Caco-2 (cell line): ENCODE data around the gene NCKAP5. TPM values are rescaled to one million over a fixed set of nuclear protein-coding genes. Genes with fewer than 3 reads are reported as not detected.

Experiments used
- BruUV-seq: library from RNA; stranded (reverse); fragments of 400-500 nt; replicated peaks from 2 replicates; lab custom pipeline; 2021; lab: Mats Ljungman, UMichigan
- CTCF ChIA-PET: fragments of 300-600 bp; sonication (Branson Sonifier 250); formaldehyde crosslinking; loops from one replicate; lab custom pipeline; 2022; ENCODE audit warnings: antibody characterized with exemption; lab: Charles Lee
- POLR2A ChIA-PET: fragments of 300-600 bp; sonication (Branson Sonifier 250); formaldehyde crosslinking; loops from one replicate; lab custom pipeline; 2022; ENCODE audit warnings: antibody characterized with exemption; lab: Charles Lee
- DNase-seq, 2 experiments: peaks; one replicate each; pipeline versions ENCODE4 v3.0.0 to v3.0.0-alpha.2; 2020 to 2022
- H3K27me3 ChIP-seq: replicated peaks from 2 replicates; pipeline ENCODE4 v1.6.0; 2011; ENCODE audit warnings: low read length; ENCODE audit not compliant: control insufficient read depth, insufficient read depth
- H3K36me3 ChIP-seq: 2 replicates; pipeline ENCODE4 v1.5.1; 2011; ENCODE audit warnings: low read length; ENCODE audit not compliant: control insufficient read depth, insufficient read depth
- H3K4me1 ChIP-seq: fragments of 250-450 bp; sonication (Bioruptor Pico); 2 replicates; pipeline ENCODE4 v1.5.1; 2020; ENCODE audit warnings: mild to moderate bottlenecking
- H3K4me3 ChIP-seq: 2 replicates; pipeline ENCODE4 v1.5.1; 2011; ENCODE audit warnings: low read depth, mild to moderate bottlenecking, control low read depth, low read length
- H3K9me3 ChIP-seq: fragments of 250-450 bp; sonication (Bioruptor Pico); 2 replicates; pipeline ENCODE4 v1.5.1; 2020; ENCODE audit warnings: mild to moderate bottlenecking, moderate library complexity
- H3K27ac Mint-ChIP-seq: one replicate; pipeline ENCODE4 v1.8.0; 2022; ENCODE audit warnings: mixed read lengths; ENCODE audit not compliant: unreplicated experiment
- H3K27me3 Mint-ChIP-seq: one replicate; pipeline ENCODE4 v1.8.0; 2022; ENCODE audit warnings: mixed read lengths; ENCODE audit not compliant: insufficient read depth, unreplicated experiment
- H3K36me3 Mint-ChIP-seq: one replicate; pipeline ENCODE4 v1.8.0; 2022; ENCODE audit warnings: mild to moderate bottlenecking, mixed read lengths; ENCODE audit not compliant: insufficient read depth, unreplicated experiment
- H3K4me1 Mint-ChIP-seq: one replicate; pipeline ENCODE4 v1.8.0; 2022; ENCODE audit warnings: low read depth, mixed read lengths; ENCODE audit not compliant: unreplicated experiment
- H3K4me3 Mint-ChIP-seq: one replicate; pipeline ENCODE4 v1.8.0; 2022; ENCODE audit warnings: mild to moderate bottlenecking, moderate library complexity, mixed read lengths; ENCODE audit not compliant: unreplicated experiment
- H3K9me3 Mint-ChIP-seq: one replicate; pipeline ENCODE4 v1.8.0; 2022; ENCODE audit warnings: mixed read lengths; ENCODE audit not compliant: unreplicated experiment
- intact Hi-C: fragments of 100-400 bp; cut with micrococcal nuclease; formaldehyde crosslinking; loops from one replicate; pipeline ENCODE4 v1.10.0; 2022; ENCODE audit not compliant: unreplicated experiment
- total RNA-seq: library from RNA; stranded (reverse); gene quantifications from 2 replicates; pipeline ENCODE4 v1.2.3, GENCODE V29; 2022
- TF ChIP-seq, protein P1 (sequence below), 2 experiments: fragments of 200-600 bp in 1 of 2; IDR thresholded peaks; 1 replicate in 1 of 2; 2 replicates in 1 of 2; pipeline versions ENCODE4 v1.5.1 to v1.8.0; 2011 to 2022; ENCODE audit warnings: antibody characterized with exemption in 1 of 2, control low read depth in 1 of 2, inconsistent platforms in 1 of 2, low read depth in 1 of 2, low read length in 1 of 2, mild to moderate bottlenecking in 1 of 2, moderate library complexity in 1 of 2; ENCODE audit not compliant: insufficient read depth in 1 of 2, severe bottlenecking in 1 of 2, unreplicated experiment in 1 of 2

The NCKAP5 gene
- total RNA-seq, 1 experiment from 2014 or later: 3.8 TPM

DNA sequence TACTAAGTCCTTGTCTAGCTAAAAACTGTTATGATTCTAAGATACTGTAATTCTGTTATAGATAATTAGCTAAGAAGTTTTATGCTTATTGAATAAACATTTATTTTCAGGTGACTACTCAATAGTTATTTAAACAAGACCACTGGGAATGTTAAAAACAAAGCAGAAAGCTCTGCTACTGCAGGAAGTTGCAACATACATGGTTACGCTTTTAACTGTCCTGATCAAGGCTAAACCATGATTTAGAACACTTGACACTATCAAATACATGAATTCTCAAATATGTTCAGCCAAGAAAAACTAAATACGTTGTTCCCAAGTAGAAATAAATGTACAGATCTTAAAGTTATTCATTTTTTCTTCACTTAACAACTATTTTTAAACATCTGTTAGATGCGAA is 263.9 kb downstream of the NCKAP5 start:
- Mint-ChIP-seq H3K4me3 (no peak overlapping the region), H3K4me1 (no peaks in the 10 kb centered on the region), H3K9me3 (no peaks in the 10 kb centered on the region), H3K27ac (no peak overlapping the region), H3K36me3 (no peaks in the 10 kb centered on the region), H3K27me3 (no peaks in the 10 kb centered on the region)
- Histone ChIP-seq H3K27me3 (no peaks in the 10 kb centered on the region), H3K4me3 (no peak overlapping the region), H3K4me1 (no peaks in the 10 kb centered on the region), H3K36me3 (no peaks in the 10 kb centered on the region), H3K9me3 (no peaks in the 10 kb centered on the region)
- no TSS peak for BruUV-seq
- no peak for DNase-seq
- ChIA-PET CTCF (interaction anchor here (0.6 kb wide), 1 partner anchor 1797 kb away, joined by 4 read pairs; no protein-coding TSS in a partner anchor), POLR2A (no interaction called here)
- intact Hi-C loops: no loop called here
- TF ChIP-seq, protein P1, sequence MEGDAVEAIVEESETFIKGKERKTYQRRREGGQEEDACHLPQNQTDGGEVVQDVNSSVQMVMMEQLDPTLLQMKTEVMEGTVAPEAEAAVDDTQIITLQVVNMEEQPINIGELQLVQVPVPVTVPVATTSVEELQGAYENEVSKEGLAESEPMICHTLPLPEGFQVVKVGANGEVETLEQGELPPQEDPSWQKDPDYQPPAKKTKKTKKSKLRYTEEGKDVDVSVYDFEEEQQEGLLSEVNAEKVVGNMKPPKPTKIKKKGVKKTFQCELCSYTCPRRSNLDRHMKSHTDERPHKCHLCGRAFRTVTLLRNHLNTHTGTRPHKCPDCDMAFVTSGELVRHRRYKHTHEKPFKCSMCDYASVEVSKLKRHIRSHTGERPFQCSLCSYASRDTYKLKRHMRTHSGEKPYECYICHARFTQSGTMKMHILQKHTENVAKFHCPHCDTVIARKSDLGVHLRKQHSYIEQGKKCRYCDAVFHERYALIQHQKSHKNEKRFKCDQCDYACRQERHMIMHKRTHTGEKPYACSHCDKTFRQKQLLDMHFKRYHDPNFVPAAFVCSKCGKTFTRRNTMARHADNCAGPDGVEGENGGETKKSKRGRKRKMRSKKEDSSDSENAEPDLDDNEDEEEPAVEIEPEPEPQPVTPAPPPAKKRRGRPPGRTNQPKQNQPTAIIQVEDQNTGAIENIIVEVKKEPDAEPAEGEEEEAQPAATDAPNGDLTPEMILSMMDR (IDR thresholded peaks at IDR 0.05; ENCODE audit: insufficient read depth in 1 of 2, low read depth in 1 of 2, low read length in 1 of 2, severe bottlenecking in 1 of 2, unreplicated experiment in 1 of 2): no peak

DNA sequence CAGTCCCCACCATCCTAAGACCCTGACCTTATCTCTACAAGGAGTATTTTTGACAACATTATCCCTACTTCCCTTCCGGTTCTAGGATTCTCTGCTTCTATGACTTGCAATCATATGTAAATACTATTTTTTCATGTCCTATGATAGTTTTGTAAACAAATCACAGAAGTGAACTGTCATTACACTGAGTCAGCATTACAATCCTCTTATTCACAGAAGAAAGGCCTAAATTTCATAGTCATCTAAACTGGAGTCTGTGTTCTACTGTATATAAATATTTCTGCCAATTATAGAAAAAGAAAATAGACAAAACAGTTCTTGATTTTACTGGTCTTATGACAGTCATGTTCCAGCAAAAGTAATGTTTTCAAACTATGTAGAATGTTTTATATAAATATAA is 265.1 kb downstream of the NCKAP5 start:
- H3K36me3 Mint-ChIP-seq: no peaks in the 10 kb centered on the region
- no peaks in the 10 kb centered on the region for H3K9me3 Mint-ChIP-seq
- no peak overlapping the region for H3K27ac Mint-ChIP-seq
- no peak overlapping the region for H3K4me3 Mint-ChIP-seq
- TF ChIP-seq, protein P1 (IDR thresholded peaks at IDR 0.05; ENCODE audit: insufficient read depth in 1 of 2, low read depth in 1 of 2, low read length in 1 of 2, severe bottlenecking in 1 of 2, unreplicated experiment in 1 of 2): no peak
- Histone ChIP-seq H3K36me3 (no peaks in the 10 kb centered on the region), H3K4me3 (no peak overlapping the region), H3K4me1 (no peaks in the 10 kb centered on the region), H3K27me3 (no peaks in the 10 kb centered on the region), H3K9me3 (no peaks in the 10 kb centered on the region)
- intact Hi-C loops: no loop called here
- no peaks in the 10 kb centered on the region for H3K4me1 Mint-ChIP-seq
- POLR2A ChIA-PET: no interaction called here
- BruUV-seq: no TSS peak
- CTCF ChIA-PET: no interaction called here
- no peaks in the 10 kb centered on the region for H3K27me3 Mint-ChIP-seq
- DNase-seq: no peak

DNA sequence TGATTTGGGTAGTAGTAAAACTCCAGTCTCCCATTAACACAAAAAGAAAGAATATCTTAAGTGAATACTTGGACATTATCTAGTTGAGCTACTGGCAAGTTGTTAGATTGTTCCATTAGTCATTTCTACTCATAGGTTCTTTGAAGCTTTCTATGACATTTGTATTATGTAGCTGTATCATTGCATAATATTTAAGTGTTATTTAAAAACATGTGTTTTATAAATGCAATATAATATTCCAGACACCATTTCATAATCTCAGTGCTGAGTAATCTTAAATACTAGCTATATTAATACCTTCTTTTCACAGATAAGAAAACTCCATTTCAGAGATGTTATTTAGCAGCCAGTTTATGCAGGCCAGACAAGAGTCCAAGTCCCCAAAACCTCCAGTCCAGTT is 271.9 kb downstream of the NCKAP5 start:
- Mint-ChIP-seq H3K36me3 (no peaks in the 10 kb centered on the region), H3K27ac (no peak overlapping the region), H3K27me3 (no peaks in the 10 kb centered on the region), H3K9me3 (no peaks in the 10 kb centered on the region), H3K4me3 (no peak overlapping the region), H3K4me1 (no peaks in the 10 kb centered on the region)
- BruUV-seq: no TSS peak
- H3K9me3 ChIP-seq: no peaks in the 10 kb centered on the region
- intact Hi-C loops: no loop called here
- H3K27me3 ChIP-seq: no peaks in the 10 kb centered on the region
- H3K36me3 ChIP-seq: no peaks in the 10 kb centered on the region
- TF ChIP-seq, protein P1 (IDR thresholded peaks at IDR 0.05; ENCODE audit: insufficient read depth in 1 of 2, low read depth in 1 of 2, low read length in 1 of 2, severe bottlenecking in 1 of 2, unreplicated experiment in 1 of 2): no peak
- DNase-seq: no peak
- CTCF ChIA-PET: no interaction called here
- no peaks in the 10 kb centered on the region for H3K4me1 ChIP-seq
- POLR2A ChIA-PET: no interaction called here
- H3K4me3 ChIP-seq: no peak overlapping the region
